ENCODE measurements around the gene MOB3A.
A peak's percentile ranks its signal among the peaks of the same experiment; 100 is the strongest.

Gene MOB3A

GRCh38 chr19:2081873-2082810 lies 14.0 kb downstream of the MOB3A start:
- DNase-seq: peak; percentile 57

- DNase-seq: no peak
Measured at GRCh38 chr19:2080336-2080988, 15.7 kb downstream of the MOB3A start.

- DNase-seq: no peak
Measured at GRCh38 chr19:2079865-2080301, 16.2 kb downstream of the MOB3A start.

- DNase-seq: no peak
Measured at GRCh38 chr19:2079076-2079864, 16.9 kb downstream of the MOB3A start.

- no peak for DNase-seq
Measured at GRCh38 chr19:2077833-2078619, 18.1 kb downstream of the MOB3A start.

GRCh38 chr19:2077398-2077797 lies 18.7 kb downstream of the MOB3A start:
- no peak for DNase-seq

- no peak for DNase-seq
Measured at GRCh38 chr19:2076526-2076944, 19.6 kb downstream of the MOB3A start.

GRCh38 chr19:2072757-2073551 lies 23.2 kb downstream of the MOB3A start:
- no peak for DNase-seq

- no peak for DNase-seq
Measured at GRCh38 chr19:2070986-2071673, 25.0 kb downstream of the MOB3A start.

- DNase-seq: no peak
Measured at GRCh38 chr19:2070436-2070827, 25.7 kb downstream of the MOB3A start.

GRCh38 chr19:2064788-2065524 lies 31.2 kb downstream of the MOB3A start:
- no peak for DNase-seq

GRCh38 chr19:2064395-2064787 lies 31.7 kb downstream of the MOB3A start:
- DNase-seq: no peak

GRCh38 chr19:2063824-2064223 lies 32.3 kb downstream of the MOB3A start:
- DNase-seq: no peak

- no peak for DNase-seq
Measured at GRCh38 chr19:2062770-2063169, 33.4 kb downstream of the MOB3A start.

- no peak for DNase-seq
Measured at GRCh38 chr19:2062389-2062729, 33.8 kb downstream of the MOB3A start.

GRCh38 chr19:2061495-2062388 lies 34.4 kb downstream of the MOB3A start:
- peak; percentile 100 for DNase-seq

- DNase-seq: no peak
Measured at GRCh38 chr19:2060884-2061494, 35.1 kb downstream of the MOB3A start.

GRCh38 chr19:2059422-2060201 lies 36.5 kb downstream of the MOB3A start:
- no peak for DNase-seq

All from CD4-positive, alpha-beta T cell treated with Interleukin-17A for 4 hours (primary cell).